Measurements from ENCODE around the gene SLC32A1. TPM values are rescaled to one million over a fixed set of nuclear protein-coding genes. Genes with fewer than 3 reads are reported as not detected.

SLC32A1 gene
- total and polyA plus RNA-seq, 2 of the 13 experiments (the other 11 are each of a cell fraction or from before 2014, with no cell fraction given) = not detected

DNA sequence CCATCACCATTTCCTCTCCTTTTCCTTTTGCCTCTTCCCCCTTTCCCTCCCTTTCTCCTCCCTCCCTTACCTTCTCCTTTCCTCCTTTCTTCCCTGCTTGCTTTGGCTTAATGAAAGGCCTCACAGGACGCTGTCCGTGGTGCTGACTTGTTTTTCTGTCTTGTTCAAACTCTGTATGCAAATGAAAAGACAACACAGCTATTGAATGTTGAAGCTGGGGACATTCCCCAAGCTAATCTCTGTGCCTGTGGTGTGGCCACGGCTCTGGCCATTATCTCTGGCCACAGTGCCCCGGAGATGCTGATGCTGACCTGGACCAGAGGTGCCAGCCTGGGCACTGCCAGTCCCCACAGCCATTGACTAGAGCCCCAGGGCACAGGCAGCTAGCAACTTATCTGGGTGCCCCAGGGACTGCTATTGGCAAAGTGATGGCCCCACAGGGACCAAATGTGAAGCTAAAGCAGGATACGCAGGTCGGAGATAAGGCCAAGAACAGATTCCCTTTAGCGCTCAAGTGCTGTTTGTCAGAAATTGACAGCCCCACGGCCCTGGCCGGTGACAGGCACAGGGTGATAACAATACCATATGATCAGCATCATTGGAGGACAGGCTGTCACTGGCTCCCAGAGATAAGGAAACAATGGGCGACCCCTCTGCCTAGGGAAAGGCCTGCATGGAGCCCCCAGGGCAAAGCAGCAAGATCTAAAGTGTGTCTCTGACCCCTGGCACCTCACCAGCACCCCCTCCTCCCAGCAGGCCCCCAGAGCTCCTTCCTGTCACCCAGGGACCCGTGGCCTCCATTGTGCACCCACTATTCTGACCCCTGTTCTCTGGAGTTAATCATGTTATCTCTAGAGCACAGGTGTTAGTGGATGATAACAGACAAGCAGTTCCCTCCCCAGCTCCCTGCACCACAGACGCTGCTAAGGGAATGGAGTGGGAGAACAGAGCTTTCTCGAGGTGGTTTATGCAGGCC lies 31.6 kb upstream of the SLC32A1 start (continued):
- TF ChIP-seq, protein P1, sequence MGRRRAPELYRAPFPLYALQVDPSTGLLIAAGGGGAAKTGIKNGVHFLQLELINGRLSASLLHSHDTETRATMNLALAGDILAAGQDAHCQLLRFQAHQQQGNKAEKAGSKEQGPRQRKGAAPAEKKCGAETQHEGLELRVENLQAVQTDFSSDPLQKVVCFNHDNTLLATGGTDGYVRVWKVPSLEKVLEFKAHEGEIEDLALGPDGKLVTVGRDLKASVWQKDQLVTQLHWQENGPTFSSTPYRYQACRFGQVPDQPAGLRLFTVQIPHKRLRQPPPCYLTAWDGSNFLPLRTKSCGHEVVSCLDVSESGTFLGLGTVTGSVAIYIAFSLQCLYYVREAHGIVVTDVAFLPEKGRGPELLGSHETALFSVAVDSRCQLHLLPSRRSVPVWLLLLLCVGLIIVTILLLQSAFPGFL (CRISPR knock-in tag; IDR thresholded peaks at IDR 0.05) = no peak
- TF ChIP-seq ZNF430 (CRISPR knock-in tag; IDR thresholded peaks at IDR 0.05) (peak; percentile 73; the same call in 1 of the 2 replicates), MYNN (CRISPR knock-in tag; IDR thresholded peaks at IDR 0.05; ENCODE audit: low read depth) (no peak; the same call in 1 of the 2 replicates), DNMT1 (CRISPR knock-in tag; IDR thresholded peaks at IDR 0.05) (no peak), ATAD3A (CRISPR knock-in tag; IDR thresholded peaks at IDR 0.05) (0 out of 2 replicates have a peak, but pooled peaks have one; percentile 76), ZNF747 (CRISPR knock-in tag; IDR thresholded peaks at IDR 0.05; ENCODE audit: borderline replicate concordance) (no peak; the same call in none of the 2 replicates), ZNF484 (CRISPR knock-in tag; IDR thresholded peaks at IDR 0.05; ENCODE audit: borderline replicate concordance, low read depth) (no peak), ZSCAN29 (CRISPR knock-in tag; conservative IDR thresholded peaks at IDR 0.05) (no peak), ZNF138 (CRISPR knock-in tag; IDR thresholded peaks at IDR 0.05; ENCODE audit: low read depth) (0 out of 2 replicates have a peak, but pooled peaks have one; percentile 67), CC2D1A (CRISPR knock-in tag; IDR thresholded peaks at IDR 0.05) (no peak), HES4 (CRISPR knock-in tag; IDR thresholded peaks at IDR 0.05; ENCODE audit: borderline replicate concordance) (no peak; the same call in 1 of the 2 replicates), ZNF781 (CRISPR knock-in tag; IDR thresholded peaks at IDR 0.05; ENCODE audit: borderline replicate concordance, not compliant biosample characterization) (peak; percentile 77), ZNF136 (CRISPR knock-in tag; IDR thresholded peaks at IDR 0.05; ENCODE audit: low read depth) (no peak), ZSCAN22 (CRISPR knock-in tag; IDR thresholded peaks at IDR 0.05) (0 out of 2 replicates have a peak, but pooled peaks have one; percentile 26), YY1 (IDR thresholded peaks at IDR 0.05; ENCODE audit: insufficient read depth, insufficient replicate concordance, low read depth, low read length) (no peak)
- TF ChIP-seq, protein P2, sequence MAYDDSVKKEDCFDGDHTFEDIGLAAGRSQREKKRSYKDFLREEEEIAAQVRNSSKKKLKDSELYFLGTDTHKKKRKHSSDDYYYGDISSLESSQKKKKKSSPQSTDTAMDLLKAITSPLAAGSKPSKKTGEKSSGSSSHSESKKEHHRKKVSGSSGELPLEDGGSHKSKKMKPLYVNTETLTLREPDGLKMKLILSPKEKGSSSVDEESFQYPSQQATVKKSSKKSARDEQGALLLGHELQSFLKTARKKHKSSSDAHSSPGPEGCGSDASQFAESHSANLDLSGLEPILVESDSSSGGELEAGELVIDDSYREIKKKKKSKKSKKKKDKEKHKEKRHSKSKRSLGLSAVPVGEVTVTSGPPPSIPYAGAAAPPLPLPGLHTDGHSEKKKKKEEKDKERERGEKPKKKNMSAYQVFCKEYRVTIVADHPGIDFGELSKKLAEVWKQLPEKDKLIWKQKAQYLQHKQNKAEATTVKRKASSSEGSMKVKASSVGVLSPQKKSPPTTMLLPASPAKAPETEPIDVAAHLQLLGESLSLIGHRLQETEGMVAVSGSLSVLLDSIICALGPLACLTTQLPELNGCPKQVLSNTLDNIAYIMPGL (CRISPR knock-in tag; IDR thresholded peaks at IDR 0.05; ENCODE audit: borderline replicate concordance in 1 of 2, low read depth in 1 of 2) = 0 out of 4 replicates have a peak, but pooled peaks of 1 of the 2 experiments have one; percentile 28
- TF ChIP-seq, protein P3, sequence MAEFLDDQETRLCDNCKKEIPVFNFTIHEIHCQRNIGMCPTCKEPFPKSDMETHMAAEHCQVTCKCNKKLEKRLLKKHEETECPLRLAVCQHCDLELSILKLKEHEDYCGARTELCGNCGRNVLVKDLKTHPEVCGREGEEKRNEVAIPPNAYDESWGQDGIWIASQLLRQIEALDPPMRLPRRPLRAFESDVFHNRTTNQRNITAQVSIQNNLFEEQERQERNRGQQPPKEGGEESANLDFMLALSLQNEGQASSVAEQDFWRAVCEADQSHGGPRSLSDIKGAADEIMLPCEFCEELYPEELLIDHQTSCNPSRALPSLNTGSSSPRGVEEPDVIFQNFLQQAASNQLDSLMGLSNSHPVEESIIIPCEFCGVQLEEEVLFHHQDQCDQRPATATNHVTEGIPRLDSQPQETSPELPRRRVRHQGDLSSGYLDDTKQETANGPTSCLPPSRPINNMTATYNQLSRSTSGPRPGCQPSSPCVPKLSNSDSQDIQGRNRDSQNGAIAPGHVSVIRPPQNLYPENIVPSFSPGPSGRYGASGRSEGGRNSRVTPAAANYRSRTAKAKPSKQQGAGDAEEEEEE (CRISPR knock-in tag; IDR thresholded peaks at IDR 0.05; ENCODE audit: borderline replicate concordance) = no peak
- TF ChIP-seq, protein P4, sequence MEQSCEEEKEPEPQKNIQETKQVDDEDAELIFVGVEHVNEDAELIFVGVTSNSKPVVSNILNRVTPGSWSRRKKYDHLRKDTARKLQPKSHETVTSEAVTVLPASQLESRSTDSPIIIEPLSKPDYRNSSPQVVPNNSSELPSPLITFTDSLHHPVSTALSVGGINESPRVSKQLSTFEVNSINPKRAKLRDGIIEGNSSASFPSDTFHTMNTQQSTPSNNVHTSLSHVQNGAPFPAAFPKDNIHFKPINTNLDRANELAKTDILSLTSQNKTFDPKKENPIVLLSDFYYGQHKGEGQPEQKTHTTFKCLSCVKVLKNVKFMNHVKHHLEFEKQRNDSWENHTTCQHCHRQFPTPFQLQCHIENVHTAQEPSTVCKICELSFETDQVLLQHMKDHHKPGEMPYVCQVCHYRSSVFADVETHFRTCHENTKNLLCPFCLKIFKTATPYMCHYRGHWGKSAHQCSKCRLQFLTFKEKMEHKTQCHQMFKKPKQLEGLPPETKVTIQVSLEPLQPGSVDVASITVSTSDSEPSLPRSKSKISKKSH (CRISPR knock-in tag; IDR thresholded peaks at IDR 0.05; ENCODE audit: borderline replicate concordance) = no peak
- TF ChIP-seq, protein P5, sequence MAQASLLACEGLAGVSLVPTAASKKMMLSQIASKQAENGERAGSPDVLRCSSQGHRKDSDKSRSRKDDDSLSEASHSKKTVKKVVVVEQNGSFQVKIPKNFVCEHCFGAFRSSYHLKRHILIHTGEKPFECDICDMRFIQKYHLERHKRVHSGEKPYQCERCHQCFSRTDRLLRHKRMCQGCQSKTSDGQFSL (CRISPR knock-in tag; IDR thresholded peaks at IDR 0.05) = no peak
- TF ChIP-seq, protein P6, sequence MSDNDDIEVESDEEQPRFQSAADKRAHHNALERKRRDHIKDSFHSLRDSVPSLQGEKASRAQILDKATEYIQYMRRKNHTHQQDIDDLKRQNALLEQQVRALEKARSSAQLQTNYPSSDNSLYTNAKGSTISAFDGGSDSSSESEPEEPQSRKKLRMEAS (IDR thresholded peaks at IDR 0.05) = no peak
